NCI-H1105 treated with DMSO at 0.1 percent for 48 hours (cell line): Measurements from ENCODE around the gene MMP10.
"Not testable (repeated sequence)": the region's sequence is repeated elsewhere in the genome, so short reads cannot be mapped to it uniquely, and the experiment has no call there.

Experiments used
- DNase-seq: peaks from one replicate; lab custom pipeline; 2025; lab: John Stamatoyannopoulos, UW

Gene MMP10

GRCh38 chr11:102783016-102783415 is 2.6 kb upstream of the MMP10 start:
- no peak for DNase-seq

- no peak for DNase-seq
Measured at GRCh38 chr11:102781676-102782075, 1.2 kb upstream of the MMP10 start.

DNA sequence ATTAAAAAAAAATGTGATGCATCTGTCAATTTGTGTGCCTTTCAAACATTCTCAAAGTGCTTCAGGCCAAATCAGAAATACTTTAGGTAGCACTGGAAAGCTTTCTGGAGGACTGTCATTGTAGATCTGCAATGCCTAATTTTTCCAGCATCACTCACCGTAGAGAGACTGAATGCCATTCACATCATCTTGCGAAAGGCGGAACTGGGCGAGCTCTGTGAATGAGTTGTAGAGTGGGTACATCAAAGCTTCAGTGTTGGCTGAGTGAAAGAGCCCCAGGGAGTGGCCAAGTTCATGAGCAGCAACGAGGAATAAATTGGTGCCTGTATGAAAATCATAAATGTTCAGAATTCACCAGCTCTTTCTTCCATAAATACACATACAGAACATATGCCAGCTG is 4.0 kb downstream of the MMP10 start:
- DNase-seq: no peak

- no peak for DNase-seq
Measured at GRCh38 chr11:102773386-102773785, 7.0 kb downstream of the MMP10 start.

DNA sequence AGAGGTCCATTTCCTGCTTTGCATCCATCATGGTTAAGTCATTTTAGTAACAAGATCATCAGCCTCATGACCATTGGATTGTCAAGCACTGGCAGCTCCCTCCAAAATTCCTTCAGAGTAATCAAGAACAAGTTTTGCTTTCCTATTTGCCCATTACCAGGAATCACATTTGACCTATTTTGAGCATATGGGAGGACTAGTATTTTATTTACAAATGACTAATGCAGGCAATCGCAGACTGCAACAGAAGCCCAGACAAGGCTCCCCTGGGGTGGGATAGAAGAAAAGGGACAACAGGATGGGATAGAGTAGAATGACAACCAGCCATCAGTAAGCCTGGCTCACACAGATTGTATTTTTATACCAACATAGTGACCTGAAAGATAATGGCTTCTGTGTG is 9.1 kb downstream of the MMP10 start:
- DNase-seq: no peak

DNA sequence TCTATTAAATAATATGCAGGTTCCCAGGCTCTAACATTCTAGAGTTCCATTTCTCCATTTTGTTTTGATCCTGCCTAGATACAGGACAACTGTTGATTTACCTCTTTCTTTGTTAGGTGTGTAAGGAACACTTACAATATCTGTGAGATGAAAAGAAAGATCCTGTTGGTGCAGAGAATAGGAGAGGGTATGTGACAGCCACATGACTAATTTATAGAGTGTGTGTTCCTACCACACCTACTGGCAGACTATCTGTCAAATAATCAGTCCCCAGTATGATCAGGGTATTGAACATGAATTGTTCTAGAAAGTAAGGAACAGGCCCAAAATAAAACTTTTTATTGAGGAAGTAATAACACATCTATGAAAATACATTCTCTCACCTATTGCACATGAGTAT is 10.2 kb downstream of the MMP10 start:
- no peak for DNase-seq

DNA sequence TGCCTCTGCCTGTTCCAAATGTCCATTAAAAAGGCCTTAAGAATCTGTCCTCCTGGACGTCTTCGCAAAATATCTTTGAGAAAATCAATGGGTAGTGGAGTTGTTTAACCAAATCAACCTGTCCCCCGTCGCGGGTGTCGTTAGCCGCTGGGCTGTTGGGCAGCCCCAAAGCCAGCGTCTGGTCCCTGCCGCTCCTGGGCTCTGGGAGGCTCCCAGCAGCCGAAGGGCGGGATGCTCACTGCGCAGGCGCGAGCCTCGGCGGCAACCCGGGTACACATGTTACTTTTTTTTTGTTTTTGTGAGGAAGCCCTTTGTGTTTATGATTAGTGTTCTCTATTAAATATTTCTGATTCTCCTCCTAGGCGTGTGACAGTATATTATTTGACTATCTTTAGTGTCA is 12.6 kb downstream of the MMP10 start:
- no peak for DNase-seq

DNA sequence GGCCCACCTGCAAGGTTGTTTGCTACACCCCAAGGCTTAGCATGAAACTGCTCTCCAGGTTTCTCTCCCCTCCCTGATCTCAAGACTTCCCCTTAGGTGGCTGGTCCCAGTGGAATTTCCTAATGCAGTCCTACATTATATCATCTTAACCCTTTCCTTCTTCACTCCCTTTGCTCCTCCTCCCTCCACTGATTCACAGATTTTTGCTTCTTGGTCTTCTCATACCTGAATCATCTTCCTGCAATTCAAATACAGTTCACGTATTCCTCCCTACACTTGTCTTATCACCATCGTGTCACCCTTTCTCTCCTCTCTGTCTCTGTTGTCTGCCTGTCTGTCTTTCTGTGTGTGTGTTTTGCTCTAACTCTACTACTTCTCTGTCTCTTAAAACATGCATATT is 17.0 kb downstream of the MMP10 start:
- no peak for DNase-seq

GRCh38 chr11:102762361-102762767 is 18.1 kb downstream of the MMP10 start:
- DNase-seq: no peak

GRCh38 chr11:102761646-102762238 is 18.7 kb downstream of the MMP10 start:
- no peak for DNase-seq

GRCh38 chr11:102760344-102761035 is 19.9 kb downstream of the MMP10 start:
- peak; percentile 23 for DNase-seq

DNA sequence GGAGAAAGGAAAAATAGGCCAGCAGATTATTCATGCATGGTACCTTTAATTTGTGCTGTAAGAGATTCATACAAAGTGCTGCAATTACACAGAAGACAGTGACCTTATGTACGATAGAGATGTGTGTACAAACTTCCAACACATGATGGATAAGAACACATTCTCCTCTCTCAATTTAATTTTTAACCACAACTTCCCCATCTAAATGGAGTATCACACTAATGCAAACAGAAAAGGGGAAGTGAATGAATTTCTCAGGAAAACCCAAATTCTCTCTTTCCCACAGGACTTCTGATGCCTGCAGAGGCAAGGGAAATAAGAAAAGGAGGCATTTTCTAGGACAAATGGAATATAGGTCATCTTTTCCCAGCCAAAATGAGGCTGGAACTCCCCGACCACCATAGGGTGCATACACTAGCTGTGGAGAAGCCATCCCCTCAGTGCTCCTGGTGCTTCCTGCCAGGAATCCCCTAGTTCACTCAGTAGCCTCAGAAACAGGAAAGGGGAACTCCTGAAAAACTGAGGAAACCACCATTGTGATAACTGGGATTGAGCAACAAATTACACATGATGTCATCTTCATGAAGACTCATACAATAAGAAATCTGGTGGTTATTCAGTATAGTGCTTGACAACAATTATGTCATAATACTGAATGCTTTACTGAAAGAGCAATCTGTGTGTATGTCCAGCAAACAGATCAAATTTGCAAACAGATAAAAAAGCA is 22.4 kb downstream of the MMP10 start:
- no peak for DNase-seq

GRCh38 chr11:102753267-102753666 is 27.2 kb downstream of the MMP10 start:
- DNase-seq: no peak

- DNase-seq: no peak
Measured at GRCh38 chr11:102751673-102752072, 28.8 kb downstream of the MMP10 start.

- DNase-seq: no peak
Measured at GRCh38 chr11:102749101-102749722, 31.2 kb downstream of the MMP10 start.

DNA sequence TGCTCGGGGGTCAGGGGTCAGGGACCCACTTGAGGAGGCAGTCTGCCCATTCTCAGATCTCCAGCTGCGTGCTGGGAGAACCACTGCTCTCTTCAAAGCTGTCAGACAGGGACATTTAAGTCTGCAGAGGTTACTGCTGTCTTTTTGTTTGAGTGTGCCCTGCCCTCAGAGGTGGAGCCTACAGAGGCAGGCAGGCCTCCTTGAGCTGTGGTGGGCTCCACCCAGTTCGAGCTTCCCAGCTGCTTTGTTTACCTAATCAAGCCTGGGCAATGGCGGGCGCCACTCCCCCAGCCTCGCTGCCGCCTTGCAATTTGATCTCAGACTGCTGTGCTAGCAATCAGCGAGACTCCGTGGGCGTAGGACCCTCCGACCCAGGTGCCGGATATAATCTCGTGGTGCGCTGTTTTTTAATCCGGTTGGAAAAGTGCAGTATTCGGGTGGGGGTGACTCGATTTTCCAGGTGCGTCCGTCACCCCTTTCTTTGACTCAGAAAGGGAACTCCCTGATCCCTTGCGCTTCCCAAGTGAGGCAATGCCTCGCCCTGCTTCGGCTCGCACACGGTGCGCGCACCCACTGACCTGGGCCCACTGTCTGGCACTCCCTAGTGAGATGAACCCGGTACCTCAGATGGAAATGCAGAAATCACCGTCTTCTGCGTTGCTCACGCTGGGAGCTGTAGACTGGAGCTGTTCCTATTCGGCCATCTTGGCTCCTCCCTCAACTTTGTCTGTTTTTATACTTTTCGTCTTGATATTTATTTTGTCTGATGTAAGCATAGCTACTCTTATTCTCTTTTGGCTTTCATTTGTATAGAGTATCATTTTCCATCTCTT is 33.5 kb downstream of the MMP10 start:
- peak; percentile 37 for DNase-seq

DNA sequence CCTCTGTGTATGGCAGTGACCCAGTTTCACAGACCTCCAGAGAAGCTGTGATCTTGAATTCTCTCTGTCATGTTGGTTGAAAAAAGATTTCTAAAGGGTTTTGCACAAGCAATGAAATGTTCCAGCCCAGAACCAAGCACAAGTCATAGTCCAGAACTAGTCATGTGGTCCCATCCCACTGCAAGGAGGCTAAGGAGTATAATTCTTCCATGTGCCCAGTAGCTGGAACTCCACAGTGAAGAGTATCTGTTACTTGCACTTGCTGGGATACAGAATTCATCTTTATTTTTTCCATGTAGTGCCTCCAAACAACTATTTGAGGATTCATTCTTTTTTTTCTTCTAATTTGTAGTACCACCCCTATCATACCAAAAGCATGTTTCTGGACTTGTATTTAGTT is 45.8 kb downstream of the MMP10 start:
- DNase-seq: no peak

DNA sequence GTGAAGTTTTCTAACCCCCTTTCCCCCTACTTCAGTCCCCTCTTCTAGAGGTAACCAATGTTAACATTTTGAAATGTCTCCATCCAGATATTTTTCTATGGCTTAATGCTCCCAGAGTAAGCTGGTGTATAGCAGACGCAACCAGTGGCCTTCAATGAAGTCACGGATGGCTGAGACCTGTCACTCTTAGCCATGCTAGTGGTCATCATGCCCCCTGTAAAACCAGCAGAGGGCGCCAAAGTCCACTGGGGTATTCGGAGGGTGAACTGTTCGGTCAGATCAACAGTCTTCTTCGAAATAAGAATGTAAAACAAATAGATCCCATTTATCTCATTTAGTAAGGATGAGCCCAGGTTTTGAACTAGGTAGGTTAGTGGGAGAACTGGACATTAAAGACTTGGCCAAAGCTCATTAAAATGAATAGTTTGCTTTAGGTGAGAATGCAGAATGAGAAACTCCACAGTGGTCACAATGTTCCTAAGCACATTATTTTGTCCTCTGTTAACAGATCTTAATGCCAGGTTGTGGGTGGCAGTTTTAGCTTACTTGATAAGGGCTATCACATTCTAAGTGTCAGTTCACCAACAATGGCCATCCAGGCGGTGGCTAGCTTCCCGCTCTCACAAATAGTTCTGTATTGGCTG is 47.1 kb downstream of the MMP10 start:
- peak; percentile 70 for DNase-seq

DNA sequence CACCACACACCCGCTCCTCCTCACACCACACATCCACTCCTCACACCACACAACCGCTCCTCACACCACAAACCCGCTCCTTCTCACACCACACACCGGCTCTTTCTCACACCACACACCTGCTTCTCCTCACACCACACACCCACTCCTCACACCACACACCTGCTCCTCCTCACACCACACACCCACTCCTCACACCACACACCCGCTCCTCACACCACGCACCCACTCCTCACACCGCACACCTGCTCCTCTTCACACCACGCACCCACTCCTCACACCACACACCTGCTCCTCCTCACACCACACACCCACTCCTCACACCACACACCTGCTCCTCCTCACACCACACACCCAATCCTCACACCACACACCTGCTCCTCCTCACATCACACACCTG is 49.5 kb downstream of the MMP10 start:
- not testable (repeated sequence) for DNase-seq

DNA sequence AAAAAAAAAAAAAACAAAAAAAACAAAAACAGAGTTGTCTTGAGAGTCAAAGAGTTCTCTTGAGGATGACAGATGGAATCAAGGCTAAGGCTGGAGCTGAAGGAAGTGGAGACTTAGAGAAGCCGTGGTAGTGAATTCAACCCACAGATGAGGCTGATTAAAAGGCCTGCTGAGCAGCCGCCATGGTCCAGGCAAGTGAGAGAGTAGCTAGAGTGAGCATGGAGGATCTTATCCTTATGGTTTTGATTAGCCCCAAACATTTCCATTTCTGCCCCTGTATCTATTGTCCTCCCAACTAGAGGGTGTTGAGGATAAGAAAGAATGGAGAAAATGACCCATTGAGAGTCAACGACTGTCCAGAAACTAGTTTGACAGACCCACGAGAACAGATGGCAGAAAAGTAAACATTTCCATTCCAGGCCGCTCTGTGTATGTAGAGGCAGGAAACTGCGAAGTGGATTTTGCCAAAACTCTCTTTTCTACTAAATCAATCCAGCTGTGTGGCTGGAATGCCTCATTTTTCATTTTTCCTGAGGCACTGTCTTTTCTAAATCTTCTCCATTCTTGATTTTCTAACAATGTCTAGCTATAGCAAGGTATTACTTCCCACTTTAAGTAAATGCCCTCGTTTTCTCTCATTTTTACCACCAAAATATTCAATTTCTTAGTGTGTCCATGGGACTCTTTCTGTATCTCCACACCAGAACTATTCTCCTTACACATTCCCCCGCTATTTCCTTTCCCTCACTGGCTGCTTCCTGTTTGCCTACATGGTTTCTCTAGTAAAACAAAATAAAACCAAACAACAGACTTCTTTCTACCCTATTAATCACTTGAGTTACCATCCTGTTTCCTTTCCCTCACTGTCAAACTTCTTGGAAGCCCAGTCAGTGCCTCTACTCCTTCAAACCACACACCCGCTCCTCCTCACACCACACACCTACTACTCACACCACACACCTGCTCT is 50.3 kb downstream of the MMP10 start:
- no peak for DNase-seq
